ENCODE data around the gene CLDN1. TPM values are rescaled to one million over a fixed set of nuclear protein-coding genes. Genes with fewer than 3 reads are reported as not detected.
"Not testable (repeated sequence)": the region's sequence is repeated elsewhere in the genome, so short reads cannot be mapped to it uniquely, and the experiment has no call there.

Gene CLDN1
- polyA plus RNA-seq, 1 of the 3 experiments (the other 2 are of a cell fraction), result 0.82 TPM

DNA sequence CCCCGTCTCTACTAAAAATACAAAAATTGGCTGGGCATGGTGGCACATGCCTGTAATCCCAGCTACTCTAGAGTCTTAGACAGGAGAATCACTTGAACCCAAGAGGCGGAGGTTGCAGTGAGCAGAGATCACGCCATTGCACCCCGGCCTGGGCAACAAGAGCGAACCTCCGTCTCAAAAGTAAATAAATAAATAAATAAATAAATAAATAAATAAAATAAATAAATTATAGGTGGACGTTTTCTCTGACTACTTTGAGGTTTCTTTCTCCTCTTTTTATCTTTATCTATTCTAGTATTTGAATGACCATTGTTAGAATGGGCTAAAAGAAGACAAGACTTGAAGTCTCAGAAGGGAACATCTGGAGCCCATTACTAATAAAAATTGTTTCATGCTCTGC is 54.8 kb downstream of the CLDN1 start:
- H3K27me3 ChIP-seq (ENCODE audit: insufficient read depth); CTCF ChIA-PET; H3K4me2 ChIP-seq; POLR2A ChIA-PET; H3K36me3 ChIP-seq (replicated peaks in 1 of 2; ENCODE audit: control insufficient read depth in 1 of 2, insufficient read depth in 2 of 2, low read length in 1 of 2); H3K4me1 ChIP-seq (ENCODE audit: control insufficient read depth in 1 of 2, insufficient read depth in 2 of 2, low read depth in 1 of 2, low read length in 1 of 2); H3K79me2 ChIP-seq (ENCODE audit: insufficient read depth); H3K9me3 ChIP-seq; H3K27ac ChIP-seq (ENCODE audit: low read depth in 2 of 2, low read length in 1 of 2); H3K9ac ChIP-seq; H3F3A ChIP-seq (replicated peaks; ENCODE audit: insufficient read depth); DNase-seq; H2AFZ ChIP-seq (ENCODE audit: low read depth); H3K4me3 ChIP-seq (ENCODE audit: low read depth in 2 of 2, low read length in 1 of 2); H3K9me2 ChIP-seq; H4K20me1 ChIP-seq (ENCODE audit: insufficient read depth): not testable (repeated sequence)
- 15% methylated on average over 7 of the region's 7 CpGs for WGBS (ENCODE audit: low lambda C conversion rate)

DNA sequence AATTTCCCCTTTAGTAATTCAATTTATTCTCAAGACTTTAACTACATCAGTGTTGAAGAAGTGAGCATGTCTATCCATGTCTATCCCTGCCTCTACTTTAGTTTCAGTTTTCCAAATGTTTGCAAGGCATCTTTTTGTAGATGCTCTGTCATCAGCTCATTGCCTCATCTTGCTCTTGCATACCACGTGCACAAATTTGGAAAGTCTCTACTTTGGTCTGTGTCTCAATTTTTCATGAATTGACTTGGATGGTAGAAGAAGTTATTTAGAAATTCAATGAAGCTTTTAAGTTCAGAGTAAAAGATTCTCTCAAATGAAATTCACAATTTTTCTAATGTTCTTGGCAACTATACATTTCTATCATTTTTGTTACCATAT is 55.3 kb downstream of the CLDN1 start:
- H3K9me2 ChIP-seq, result no peaks in the 10 kb centered on the region
- ChIA-PET POLR2A (no interaction called here), CTCF (no interaction called here)
- no peak overlapping the region for H3K27ac ChIP-seq (ENCODE audit: low read depth in 2 of 2, low read length in 1 of 2)
- no peaks in the 10 kb centered on the region for H3K79me2 ChIP-seq (ENCODE audit: insufficient read depth)
- H3K4me1 ChIP-seq (ENCODE audit: control insufficient read depth in 1 of 2, insufficient read depth in 2 of 2, low read depth in 1 of 2, low read length in 1 of 2), result no peaks in the 10 kb centered on the region
- no peaks in the 10 kb centered on the region for H3K27me3 ChIP-seq (ENCODE audit: insufficient read depth)
- no peak overlapping the region for H3K9ac ChIP-seq
- H4K20me1 ChIP-seq (ENCODE audit: insufficient read depth), result no peaks in the 10 kb centered on the region
- no peak overlapping the region for H3K4me3 ChIP-seq (ENCODE audit: low read depth in 2 of 2, low read length in 1 of 2)
- 12% methylated on average over 1 of the region's 1 CpG for WGBS (ENCODE audit: low lambda C conversion rate)
- H3K4me2 ChIP-seq, result no peak overlapping the region
- H3K9me3 ChIP-seq, result no peaks in the 10 kb centered on the region
- H3F3A ChIP-seq (replicated peaks; ENCODE audit: insufficient read depth), result no peaks in the 10 kb centered on the region
- DNase-seq, result no peak
- H2AFZ ChIP-seq (ENCODE audit: low read depth), result no peak overlapping the region
- H3K36me3 ChIP-seq (replicated peaks in 1 of 2; ENCODE audit: control insufficient read depth in 1 of 2, insufficient read depth in 2 of 2, low read length in 1 of 2), result no peaks in the 10 kb centered on the region
- no peak for TF ChIP-seq SMC3 (IDR thresholded peaks at IDR 0.05; ENCODE audit: low read depth, low read length)
- no peak for TF ChIP-seq FOXM1 (IDR thresholded peaks at IDR 0.05; ENCODE audit: low read depth)
- no peak for TF ChIP-seq MEF2A (IDR thresholded peaks at IDR 0.05; ENCODE audit: borderline replicate concordance, low read depth)
- TF ChIP-seq RCOR1 (IDR thresholded peaks at IDR 0.05; ENCODE audit: low read length), result no peak
- no peak for TF ChIP-seq EP300 (IDR thresholded peaks at IDR 0.05; ENCODE audit: borderline replicate concordance in 1 of 2, low read depth in 1 of 2, low read length in 1 of 2)
- no peak for TF ChIP-seq POLR2AphosphoS5 (IDR thresholded peaks at IDR 0.05; ENCODE audit: low read depth, low read length)
- TF ChIP-seq TAF1 (IDR thresholded peaks at IDR 0.05; ENCODE audit: borderline replicate concordance, low read depth, low read length), result no peak
- TF ChIP-seq TEAD4 (IDR thresholded peaks at IDR 0.05; ENCODE audit: borderline replicate concordance, insufficient read depth), result no peak
- no peak for TF ChIP-seq FOXJ3 (CRISPR knock-in tag; IDR thresholded peaks at IDR 0.05)
- no peak for TF ChIP-seq RXRA (IDR thresholded peaks at IDR 0.05; ENCODE audit: borderline replicate concordance, low read depth)

DNA sequence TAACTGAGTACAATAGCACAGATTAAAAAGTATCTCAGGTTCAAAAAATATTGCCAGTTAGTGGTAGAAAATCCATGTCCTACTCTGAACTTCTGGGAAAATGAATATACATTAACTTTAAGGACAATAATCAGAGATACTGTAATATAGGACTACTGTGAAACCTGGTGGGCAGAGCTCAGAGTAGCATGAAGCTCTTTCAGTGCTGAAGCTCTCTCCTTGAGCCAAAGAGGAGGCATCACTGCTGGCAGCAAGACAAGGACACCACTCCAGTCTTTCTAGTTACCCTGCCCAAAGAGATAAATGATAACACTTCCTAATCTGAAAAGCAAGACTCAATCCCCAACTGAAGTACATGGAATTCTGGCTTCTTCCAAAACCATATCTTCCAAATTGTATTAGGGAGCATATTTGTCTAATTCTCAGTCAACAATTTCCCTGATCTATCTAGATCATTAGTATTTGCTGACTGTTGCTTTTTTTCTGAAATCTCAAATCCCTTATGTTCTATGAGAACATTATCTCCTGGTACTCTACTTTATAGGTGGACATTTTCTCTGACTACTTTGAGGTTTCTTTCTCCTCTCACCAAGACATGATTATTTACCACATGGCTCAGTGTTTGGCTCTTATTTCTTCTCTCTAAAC is 55.9 kb downstream of the CLDN1 start:
- TF ChIP-seq MXI1 (IDR thresholded peaks at IDR 0.05; ENCODE audit: low read depth, low read length) (no peak), MEF2A (IDR thresholded peaks at IDR 0.05; ENCODE audit: borderline replicate concordance, low read depth) (no peak), ELF1 (IDR thresholded peaks at IDR 0.05) (no peak), YY1 (IDR thresholded peaks at IDR 0.05; ENCODE audit: low read depth) (no peak), GABPA (IDR thresholded peaks at IDR 0.05; ENCODE audit: low read depth) (no peak), FOXJ3 (CRISPR knock-in tag; IDR thresholded peaks at IDR 0.05) (no peak), NFIC (IDR thresholded peaks at IDR 0.05; ENCODE audit: borderline replicate concordance) (no peak), RFX5 (IDR thresholded peaks at IDR 0.05; ENCODE audit: low read length) (no peak), TAF1 (IDR thresholded peaks at IDR 0.05; ENCODE audit: borderline replicate concordance, low read depth, low read length) (no peak)
- TF ChIP-seq, protein P1, sequence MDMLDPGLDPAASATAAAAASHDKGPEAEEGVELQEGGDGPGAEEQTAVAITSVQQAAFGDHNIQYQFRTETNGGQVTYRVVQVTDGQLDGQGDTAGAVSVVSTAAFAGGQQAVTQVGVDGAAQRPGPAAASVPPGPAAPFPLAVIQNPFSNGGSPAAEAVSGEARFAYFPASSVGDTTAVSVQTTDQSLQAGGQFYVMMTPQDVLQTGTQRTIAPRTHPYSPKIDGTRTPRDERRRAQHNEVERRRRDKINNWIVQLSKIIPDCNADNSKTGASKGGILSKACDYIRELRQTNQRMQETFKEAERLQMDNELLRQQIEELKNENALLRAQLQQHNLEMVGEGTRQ (IDR thresholded peaks at IDR 0.05; ENCODE audit: borderline replicate concordance, low read depth, low read length), result no peak
- CTCF ChIA-PET, result no interaction called here
- no peaks in the 10 kb centered on the region for H4K20me1 ChIP-seq (ENCODE audit: insufficient read depth)
- no peak overlapping the region for H3K4me3 ChIP-seq (ENCODE audit: low read depth in 2 of 2, low read length in 1 of 2)
- H3K79me2 ChIP-seq (ENCODE audit: insufficient read depth), result no peaks in the 10 kb centered on the region
- H3K9me2 ChIP-seq, result no peaks in the 10 kb centered on the region
- POLR2A ChIA-PET, result no interaction called here
- no peak overlapping the region; a peak in 1 of 4 replicates for H3K27ac ChIP-seq (ENCODE audit: low read depth in 2 of 2, low read length in 1 of 2)
- H3K4me2 ChIP-seq, result no peak overlapping the region
- H3K4me1 ChIP-seq (ENCODE audit: control insufficient read depth in 1 of 2, insufficient read depth in 2 of 2, low read depth in 1 of 2, low read length in 1 of 2), result no peaks in the 10 kb centered on the region
- no peaks in the 10 kb centered on the region for H3K27me3 ChIP-seq (ENCODE audit: insufficient read depth)
- DNase-seq, result no peak
- no peaks in the 10 kb centered on the region for H3K9me3 ChIP-seq
- no peaks in the 10 kb centered on the region for H3K36me3 ChIP-seq (replicated peaks in 1 of 2; ENCODE audit: control insufficient read depth in 1 of 2, insufficient read depth in 2 of 2, low read length in 1 of 2)
- no peak overlapping the region for H3K9ac ChIP-seq
- no peak overlapping the region for H2AFZ ChIP-seq (ENCODE audit: low read depth)
- no peaks in the 10 kb centered on the region for H3F3A ChIP-seq (replicated peaks; ENCODE audit: insufficient read depth)

All from SK-N-SH (cell line).